RWPE1 (cell line): Measurements from ENCODE around the gene ARID1B.

Experiments
- CTCF ChIA-PET: fragments of 350-600 bp; sonication (Branson Sonifier 250); formaldehyde crosslinking; extraction: SDS; loops from one replicate; lab custom pipeline; 2021; lab: Yijun Ruan, JAX
- POLR2A ChIA-PET: fragments of 400-600 bp; formaldehyde crosslinking; extraction: SDS; loops from one replicate; lab custom pipeline; 2020; ENCODE audit warnings: antibody characterized with exemption; ENCODE audit not compliant: low non-redundant PET; lab: Yijun Ruan, JAX
- DNase-seq: peaks from one replicate; pipeline ENCODE4 v3.0.0; 2012; ENCODE audit warnings: low spot score
- H3K27ac ChIP-seq: fragments of 450-650 bp; 2 replicates; pipeline ENCODE4 v1.5.1; 2017
- CTCF ChIP-seq: fragments of 450-650 bp; conservative IDR thresholded peaks from 2 replicates; pipeline ENCODE4 v1.5.1; 2017; ENCODE audit warnings: low read depth, mild to moderate bottlenecking

ARID1B gene

DNA sequence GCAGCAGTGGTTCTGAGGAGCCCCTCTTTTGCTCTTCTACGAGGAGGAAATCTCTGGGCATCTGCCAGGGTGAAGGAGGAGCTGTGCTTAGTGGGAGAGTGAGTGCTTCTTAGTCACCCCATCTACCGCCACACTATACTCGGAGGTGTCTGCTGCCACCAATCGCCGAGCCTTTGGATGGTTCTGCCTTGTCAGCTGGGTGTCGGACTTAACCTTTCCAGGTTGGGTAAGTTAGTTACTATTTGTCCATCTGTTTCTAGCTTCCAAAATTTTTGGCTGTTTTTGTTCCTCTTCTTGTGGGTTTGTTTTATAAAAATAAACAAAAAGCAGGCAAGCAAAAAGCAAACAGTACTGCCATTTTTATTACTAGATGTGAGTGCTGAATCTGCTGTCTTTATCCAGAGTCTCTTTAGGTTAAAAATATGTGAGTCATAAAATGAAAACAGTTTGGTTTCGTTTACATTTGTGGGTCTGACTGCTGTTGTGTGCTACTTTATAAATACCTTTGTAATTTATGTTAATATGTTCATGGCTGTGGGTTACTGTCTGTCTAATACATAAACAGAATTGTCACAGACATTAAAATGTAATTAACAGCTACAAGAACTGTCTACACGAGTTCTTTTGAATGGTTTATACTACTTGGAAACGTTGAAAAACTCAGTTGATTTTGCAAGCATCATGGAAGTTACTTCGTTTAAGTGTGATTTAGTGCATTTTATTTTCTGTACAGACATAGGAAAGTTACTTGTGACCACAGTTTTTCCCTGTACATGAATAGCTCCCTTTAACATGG, 89.2 kb downstream of the ARID1B start:
- ChIA-PET CTCF (interaction anchor here (0.7 kb wide), 1 partner anchor 78 kb away, joined by 3 read pairs; no protein-coding TSS in a partner anchor), POLR2A (no interaction called here)
- H3K27ac ChIP-seq, result no peak overlapping the region
- peak; percentile 12 for DNase-seq
- no peak for TF ChIP-seq CTCF

DNA sequence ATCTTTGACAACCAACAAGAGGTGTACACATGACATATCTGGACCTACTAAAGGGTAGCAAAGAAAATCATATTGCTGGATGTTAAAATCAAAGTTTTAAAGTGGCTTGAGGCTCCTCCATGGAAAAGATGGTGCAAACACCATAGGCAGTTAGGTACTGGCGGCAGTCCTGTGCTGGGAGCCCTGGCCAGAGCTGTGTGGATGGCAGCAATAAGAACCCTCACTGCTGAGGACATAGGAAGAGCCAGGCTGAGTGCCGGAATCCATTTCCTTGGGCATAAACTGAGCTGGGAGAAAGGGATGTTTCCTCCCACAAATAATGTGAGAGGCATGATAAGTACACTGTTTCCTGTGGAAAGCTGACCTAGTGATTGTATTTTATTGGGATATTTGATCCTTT, 89.9 kb downstream of the ARID1B start:
- no peak for TF ChIP-seq CTCF
- POLR2A ChIA-PET, result no interaction called here
- CTCF ChIA-PET, result interaction anchor here (0.7 kb wide), 1 partner anchor 79 kb away, joined by 3 read pairs; no protein-coding TSS in a partner anchor
- H3K27ac ChIP-seq, result no peak overlapping the region
- DNase-seq, result no peak

DNA sequence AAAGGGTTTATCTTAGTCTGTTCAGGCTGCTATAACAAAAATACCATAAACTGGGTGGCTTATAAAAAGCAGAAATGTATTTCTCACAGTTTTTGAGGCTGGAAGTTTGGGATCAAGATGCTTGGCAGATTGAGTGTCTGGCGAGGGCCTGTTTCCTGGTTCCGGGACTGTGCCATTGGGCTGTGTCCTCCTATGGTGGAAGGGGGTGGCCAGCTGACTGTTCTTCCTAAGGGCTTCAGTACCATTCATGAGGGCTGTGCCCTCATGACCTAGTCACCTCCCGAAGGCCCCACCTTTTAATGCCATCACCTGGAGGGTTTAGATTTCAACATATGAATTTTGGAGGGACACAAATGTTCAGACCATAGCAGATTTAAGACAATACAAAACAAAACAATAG, 91.2 kb downstream of the ARID1B start:
- CTCF ChIA-PET, result interaction anchor here (0.6 kb wide), 1 partner anchor 119 kb away, joined by 3 read pairs; no protein-coding TSS in a partner anchor
- POLR2A ChIA-PET, result no interaction called here
- no peak for TF ChIP-seq CTCF
- DNase-seq, result no peak
- H3K27ac ChIP-seq, result no peak overlapping the region

GRCh38 chr6:156869980-156870398, 92.8 kb downstream of the ARID1B start:
- H3K27ac ChIP-seq, result no peak overlapping the region
- ChIA-PET CTCF (interaction anchor here (0.6 to 0.7 kb wide), 2 partner anchors 112 to 618 kb away, joined by 3 to 5 read pairs; no protein-coding TSS in a partner anchor), POLR2A (no interaction called here)
- no peak for DNase-seq
- no peak for TF ChIP-seq CTCF

GRCh38 chr6:156870924-156871539, 93.9 kb downstream of the ARID1B start:
- H3K27ac ChIP-seq, result no peak overlapping the region
- POLR2A ChIA-PET, result no interaction called here
- DNase-seq, result no peak
- TF ChIP-seq CTCF, result no peak
- CTCF ChIA-PET, result interaction anchor here (0.7 kb wide), 1 partner anchor 617 kb away, joined by 3 read pairs; no protein-coding TSS in a partner anchor

GRCh38 chr6:156872903-156873302, 95.7 kb downstream of the ARID1B start:
- no peak for DNase-seq
- no peak overlapping the region for H3K27ac ChIP-seq
- TF ChIP-seq CTCF, result no peak
- POLR2A ChIA-PET, result no interaction called here
- CTCF ChIA-PET, result no interaction called here
